IPS-11a (cell line): Measurements from ENCODE around the gene ZFP1.
"Not testable (repeated sequence)": the region's sequence is repeated elsewhere in the genome, so short reads cannot be mapped to it uniquely, and the experiment has no call there.

ENCODE experiments used
- H3K4me3 ChIP-seq: one replicate; pipeline ENCODE4 v1.5.1; 2013; ENCODE audit warnings: low read depth, low read length, control low read depth

ZFP1 gene

DNA sequence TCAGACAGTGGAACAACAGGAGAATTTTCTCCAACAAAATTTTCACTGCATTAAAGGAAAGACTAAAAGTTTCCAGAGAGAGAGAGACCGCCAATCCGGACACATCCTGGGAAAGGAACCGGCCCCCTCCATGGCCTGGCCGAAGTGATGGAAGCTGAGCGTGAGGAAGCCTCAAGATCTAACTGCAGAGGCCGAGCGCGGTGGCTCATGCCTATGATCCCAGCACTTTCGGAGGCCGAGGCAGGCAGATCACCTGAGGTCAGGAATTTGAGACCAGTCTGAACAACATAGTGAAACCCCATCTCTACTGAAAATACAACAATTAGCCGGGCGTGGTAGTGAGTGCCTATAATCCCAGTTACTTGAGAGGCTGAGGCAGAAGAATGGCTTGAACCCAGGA, 54.8 kb downstream of the ZFP1 start:
- H3K4me3 ChIP-seq, result no peak overlapping the region

DNA sequence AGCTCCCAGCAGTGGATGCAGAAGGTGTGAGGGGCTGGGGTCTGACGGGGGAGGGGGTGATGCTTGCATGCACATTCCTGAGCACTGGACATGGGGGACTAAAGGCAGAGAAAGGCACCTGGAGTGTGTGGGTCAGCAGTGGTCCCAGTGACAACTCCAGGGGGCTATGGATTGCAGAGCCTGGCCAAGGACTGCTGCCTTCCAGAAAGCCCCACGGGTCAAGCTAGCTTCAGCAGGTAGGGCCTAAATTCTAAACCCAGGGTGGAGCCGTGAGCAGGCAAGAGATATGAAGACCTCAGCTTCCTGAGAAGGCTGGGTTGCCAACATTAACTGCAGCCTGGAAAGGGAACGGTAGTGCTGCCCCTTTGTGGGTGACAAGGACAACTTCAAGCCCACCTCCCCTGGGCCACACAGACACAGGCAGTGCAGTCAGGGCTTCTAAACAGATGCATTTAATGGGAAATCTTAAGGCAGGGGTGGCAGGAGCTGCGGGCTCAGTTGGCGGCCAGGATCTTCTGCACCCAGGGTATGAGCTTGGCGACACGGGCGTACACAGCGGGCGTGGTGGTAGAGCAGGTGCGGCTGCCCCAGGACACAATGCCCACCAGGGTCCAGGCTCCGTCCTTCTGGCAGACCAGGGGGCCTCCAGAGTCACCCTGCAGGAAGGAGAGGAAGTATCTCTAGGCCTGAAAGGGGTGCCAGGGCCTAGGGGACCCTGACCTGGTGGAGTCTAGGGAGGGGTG, 55.5 kb downstream of the ZFP1 start:
- H3K4me3 ChIP-seq, result no peak overlapping the region

GRCh38 chr16:75204410-75204758, 56.1 kb downstream of the ZFP1 start:
- H3K4me3 ChIP-seq, result no peak overlapping the region

GRCh38 chr16:75204905-75205304, 56.6 kb downstream of the ZFP1 start:
- not testable (repeated sequence) for H3K4me3 ChIP-seq

DNA sequence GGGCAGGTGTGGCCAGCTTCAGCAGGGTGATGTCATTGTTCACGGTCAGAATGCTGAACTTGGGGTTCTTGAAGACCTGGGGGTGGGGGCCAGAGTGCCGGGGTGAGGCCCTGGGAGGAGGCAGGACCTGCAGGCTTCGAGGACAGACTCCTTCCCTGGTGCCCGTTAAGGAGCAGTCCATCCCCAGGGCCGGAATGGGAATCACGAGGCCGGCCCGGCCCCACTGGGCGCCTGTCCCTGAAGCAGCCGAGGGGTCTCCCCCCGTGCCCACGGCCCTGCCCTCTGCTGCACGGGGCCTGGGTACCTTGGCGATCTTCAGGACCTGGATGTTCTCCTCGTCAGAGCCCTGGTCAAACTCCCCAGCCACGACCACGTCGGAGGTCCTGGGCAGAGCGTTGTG, 57.1 kb downstream of the ZFP1 start:
- not testable (repeated sequence) for H3K4me3 ChIP-seq

DNA sequence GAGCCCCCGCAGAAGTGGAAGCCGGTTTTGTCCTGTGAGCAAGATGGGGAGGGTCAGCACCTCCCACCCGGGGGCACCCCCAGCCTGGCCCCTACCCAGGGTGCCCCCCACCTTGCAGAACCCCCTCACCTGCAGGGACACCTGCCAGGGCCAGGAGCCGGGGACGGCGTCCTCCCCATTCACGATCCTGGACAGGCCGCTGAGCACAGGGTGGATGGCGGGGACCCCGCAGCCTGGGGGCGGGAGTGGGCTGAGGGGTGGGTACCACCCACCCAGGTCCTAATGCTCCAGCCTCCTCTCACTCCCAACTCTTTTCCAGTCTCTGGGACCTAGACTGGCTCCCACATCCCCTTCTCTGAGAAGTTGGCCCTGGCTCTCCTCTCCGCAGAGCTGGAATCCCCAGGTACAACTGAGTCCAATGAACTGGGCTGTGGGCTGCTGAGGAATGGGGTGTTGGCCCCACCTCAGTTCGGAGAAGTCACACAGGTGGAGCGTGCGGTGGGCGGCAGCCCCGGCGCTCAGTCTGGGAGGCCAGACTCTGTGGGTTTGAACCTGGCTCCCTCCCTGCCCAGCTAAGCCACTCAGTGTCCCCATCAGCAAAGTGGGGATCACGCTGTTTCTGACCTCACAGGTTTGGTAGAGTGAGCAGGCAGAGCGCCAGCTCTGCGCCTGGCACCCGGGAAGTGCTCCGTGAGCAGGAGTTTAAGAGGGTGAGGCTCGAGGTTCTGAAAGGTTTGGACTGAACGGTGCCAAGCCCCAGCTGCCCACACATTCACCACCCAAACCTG, 57.8 kb downstream of the ZFP1 start:
- H3K4me3 ChIP-seq, result not testable (repeated sequence)

DNA sequence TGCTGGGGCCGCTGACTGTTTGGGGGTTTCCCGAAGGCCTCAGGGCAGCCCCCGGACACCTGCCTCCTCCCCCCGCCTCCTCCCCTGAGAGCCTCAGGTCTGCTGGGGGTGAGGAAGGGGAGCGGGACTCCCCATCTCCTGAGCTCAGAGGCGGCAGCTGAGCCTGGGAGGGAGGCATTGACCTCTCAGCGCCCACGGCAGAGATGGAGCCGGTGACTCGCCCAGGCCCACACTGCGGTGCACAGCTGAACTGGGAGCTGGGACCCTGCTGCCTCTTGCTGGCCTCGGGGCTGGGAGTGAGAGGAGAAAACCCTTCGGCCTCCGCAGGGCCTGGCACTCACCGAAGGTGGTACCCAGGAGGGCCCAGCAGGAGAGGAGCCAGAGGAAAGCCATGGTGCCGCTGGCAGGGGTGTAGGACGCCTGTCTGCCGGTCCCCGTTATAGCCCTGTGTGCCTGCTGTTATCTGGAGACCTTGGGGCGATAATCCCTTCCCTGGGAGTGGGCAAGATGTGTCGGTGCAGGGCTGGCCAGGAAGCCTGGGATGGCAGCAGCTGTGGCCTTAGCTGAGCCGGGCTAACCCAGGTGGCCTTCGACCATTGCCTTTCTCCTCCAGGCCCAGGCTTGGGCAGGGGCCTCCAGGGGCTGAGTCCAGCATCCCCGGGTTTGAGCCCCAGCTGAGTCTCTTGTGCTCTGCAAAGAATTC, 58.6 kb downstream of the ZFP1 start, which contains the start of gene CTRB2:
CTRB2 (minus strand) TSS at position 413 of the 703 bp plus-strand sequence; CDS start at position 393, 20 bp downstream.
- no peak within 1 kb of the TSS for H3K4me3 ChIP-seq

GRCh38 chr16:75207831-75208230, 59.5 kb downstream of the ZFP1 start:
- H3K4me3 ChIP-seq, result no peak overlapping the region

- no peak overlapping the region for H3K4me3 ChIP-seq
These were observed 60.0 kb downstream of the ZFP1 start for GRCh38 chr16:75208242-75208825.

DNA sequence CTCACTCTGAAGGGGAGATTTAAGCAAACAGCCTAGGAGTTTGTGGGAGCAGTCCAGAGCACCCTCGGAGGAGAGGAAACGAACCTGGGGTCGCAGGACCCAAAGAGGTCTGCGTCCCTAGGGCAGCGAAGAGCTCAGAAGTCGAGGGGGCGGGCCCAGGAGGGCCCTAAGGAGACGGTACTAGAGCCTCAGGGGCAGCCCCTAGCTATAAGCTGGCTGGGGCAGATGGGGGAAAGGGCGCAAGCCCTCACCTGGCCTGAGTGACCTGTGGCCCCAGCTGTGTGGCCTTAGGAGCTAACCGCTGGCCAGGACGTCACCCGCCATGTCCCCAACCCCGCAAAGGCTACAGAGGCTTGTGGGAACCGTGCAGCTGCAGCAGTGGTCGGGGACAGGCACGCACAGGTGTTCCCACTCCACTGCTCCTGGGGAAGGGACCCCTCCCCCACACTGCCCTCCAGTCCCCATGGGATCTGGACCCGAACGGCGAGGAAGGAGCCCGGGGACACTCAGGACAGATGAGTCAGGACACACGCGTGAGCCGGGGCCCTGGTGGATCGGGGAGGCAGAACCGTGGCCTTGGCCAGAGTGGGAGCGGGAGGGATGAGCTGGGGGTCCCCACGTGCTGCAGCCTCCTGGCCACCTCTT, 60.7 kb downstream of the ZFP1 start:
- no peak overlapping the region for H3K4me3 ChIP-seq

GRCh38 chr16:75209514-75209913, 61.2 kb downstream of the ZFP1 start:
- not testable (repeated sequence) for H3K4me3 ChIP-seq

DNA sequence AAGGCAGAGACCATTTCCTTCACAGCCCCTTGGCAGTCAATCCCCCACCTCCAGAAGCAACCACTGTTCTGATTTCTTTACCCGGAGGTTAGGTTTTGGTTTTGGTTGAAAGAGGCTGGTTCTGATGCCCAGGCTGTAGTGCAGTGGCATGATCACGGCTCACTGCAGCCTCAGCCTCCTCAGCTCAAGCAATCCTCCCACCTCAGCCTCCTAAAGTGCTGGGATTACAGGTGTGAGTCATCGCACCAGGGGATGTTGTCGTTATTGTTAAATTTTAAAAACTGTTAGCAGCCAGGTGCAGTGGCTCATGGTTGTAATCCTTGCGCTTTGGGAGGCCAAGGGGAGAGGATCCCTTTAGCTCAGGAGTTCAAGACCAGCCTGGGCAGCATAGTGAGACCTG, 61.6 kb downstream of the ZFP1 start:
- H3K4me3 ChIP-seq, result no peak overlapping the region

- H3K4me3 ChIP-seq, result not testable (repeated sequence)
These were observed 63.0 kb downstream of the ZFP1 start for GRCh38 chr16:75211286-75211685.

- H3K4me3 ChIP-seq, result no peak overlapping the region
These were observed 67.8 kb downstream of the ZFP1 start for GRCh38 chr16:75216127-75216526.

GRCh38 chr16:75216576-75216975, 68.3 kb downstream of the ZFP1 start:
- H3K4me3 ChIP-seq, result no peak overlapping the region

GRCh38 chr16:75217389-75217851, 69.1 kb downstream of the ZFP1 start:
- H3K4me3 ChIP-seq, result no peak overlapping the region

DNA sequence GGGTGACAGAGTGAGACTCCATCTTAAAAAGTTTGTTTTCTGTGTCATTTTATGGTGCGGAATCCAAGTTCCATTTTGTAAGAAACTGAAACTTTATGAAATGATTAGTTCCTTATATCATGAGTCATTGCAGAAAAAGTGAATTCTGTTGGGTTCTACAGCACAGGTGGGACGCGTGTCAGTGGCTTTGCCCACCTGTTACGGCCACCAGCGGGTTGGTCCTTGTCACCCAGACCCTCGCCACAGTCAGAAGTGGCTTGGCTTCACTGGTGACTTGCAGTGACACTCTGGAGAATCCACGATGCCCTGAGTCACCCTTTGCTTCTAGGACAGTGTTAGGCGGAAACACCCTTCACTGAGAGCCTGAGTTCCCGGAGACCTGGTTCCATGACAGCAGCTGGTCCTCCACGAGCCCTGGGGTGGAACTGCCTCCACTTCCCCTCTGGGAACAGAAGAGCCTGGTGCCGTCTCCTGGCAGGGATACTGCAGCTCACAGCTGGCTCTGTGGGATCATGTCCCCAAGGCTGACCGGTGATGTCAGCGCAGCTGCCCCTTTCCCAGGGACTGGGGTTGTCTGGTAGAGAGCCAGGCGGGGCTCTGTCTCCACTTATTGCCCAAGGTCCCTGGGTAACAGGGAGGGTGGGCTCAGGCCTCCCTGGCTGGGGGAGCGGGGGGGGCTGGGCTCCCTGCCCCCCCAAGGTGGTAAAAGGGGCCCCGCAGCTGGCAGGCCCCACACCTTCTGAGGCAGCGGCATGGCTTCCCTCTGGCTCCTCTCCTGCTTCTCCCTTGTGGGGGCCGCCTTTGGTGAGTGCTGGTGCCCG, 70.1 kb downstream of the ZFP1 start, which contains the start of gene CTRB1:
CTRB1 (plus strand) TSS at position 733 of the 821 bp plus-strand sequence; CDS start at position 753, 20 bp downstream.
- H3K4me3 ChIP-seq, result no peak within 1 kb of the TSS

DNA sequence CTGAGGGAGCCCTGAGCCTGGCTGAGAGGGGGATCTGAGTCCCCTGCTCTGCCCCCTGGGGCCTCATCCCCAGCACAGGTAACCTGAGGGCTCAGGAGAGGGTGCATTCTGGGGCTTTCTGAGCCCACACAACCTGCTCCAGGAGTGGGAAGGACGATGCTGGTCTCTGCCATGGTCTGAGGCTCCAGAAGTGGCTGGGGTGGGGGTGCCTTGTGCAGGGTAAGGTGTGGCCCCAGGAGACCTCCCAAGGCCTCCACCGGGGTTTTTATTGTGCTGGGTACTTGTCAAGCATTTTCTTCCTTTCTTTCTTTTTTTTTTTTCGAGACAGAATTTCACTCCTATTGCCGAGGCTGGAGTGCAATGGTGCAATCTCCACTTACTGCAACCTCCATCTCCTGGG, 70.8 kb downstream of the ZFP1 start:
- no peak overlapping the region for H3K4me3 ChIP-seq

- no peak overlapping the region for H3K4me3 ChIP-seq
These were observed 71.5 kb downstream of the ZFP1 start for GRCh38 chr16:75219838-75220237.
